GM18907 (cell line): ENCODE measurements around the gene NAXD.

Source experiments
- ATAC-seq: cut with Tn5 transposase; IDR thresholded peaks from one replicate; pipeline ENCODE4 v1.9.1; 2021; ENCODE audit warnings: mild to moderate bottlenecking, moderate library complexity; ENCODE audit not compliant: unreplicated experiment

The NAXD gene

DNA sequence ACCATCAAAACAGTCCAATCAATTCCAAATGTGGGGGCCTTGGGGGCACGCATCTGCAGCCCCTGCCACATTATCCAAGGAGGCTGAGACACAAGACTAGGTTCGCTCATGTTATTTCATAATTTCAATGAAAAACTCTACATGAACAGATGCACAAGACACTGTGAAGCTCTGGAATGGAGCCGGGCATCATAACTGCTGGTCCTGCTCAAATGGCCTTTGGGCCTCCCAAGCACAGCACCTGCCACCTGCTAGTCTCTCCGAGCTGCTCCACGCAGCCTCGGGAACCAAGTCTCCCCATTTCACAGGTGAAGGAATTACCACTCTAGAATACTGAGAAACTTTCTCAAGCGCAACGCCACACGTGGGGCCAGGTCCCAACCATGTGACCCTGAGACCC is 73.7 kb downstream of the NAXD start:
- no peak for ATAC-seq
